Activated gamma-delta T cell treated with anti-CD3 and anti-CD28 coated beads, Interleukin-2, amount 50 U/mL, for 16 hours (primary cell): ENCODE measurements around the gene SEC24D.

ENCODE experiments used
- DNase-seq: peaks from one replicate; pipeline ENCODE4 v3.0.0-alpha.2; 2020; ENCODE audit warnings: low read depth

The SEC24D gene

DNA sequence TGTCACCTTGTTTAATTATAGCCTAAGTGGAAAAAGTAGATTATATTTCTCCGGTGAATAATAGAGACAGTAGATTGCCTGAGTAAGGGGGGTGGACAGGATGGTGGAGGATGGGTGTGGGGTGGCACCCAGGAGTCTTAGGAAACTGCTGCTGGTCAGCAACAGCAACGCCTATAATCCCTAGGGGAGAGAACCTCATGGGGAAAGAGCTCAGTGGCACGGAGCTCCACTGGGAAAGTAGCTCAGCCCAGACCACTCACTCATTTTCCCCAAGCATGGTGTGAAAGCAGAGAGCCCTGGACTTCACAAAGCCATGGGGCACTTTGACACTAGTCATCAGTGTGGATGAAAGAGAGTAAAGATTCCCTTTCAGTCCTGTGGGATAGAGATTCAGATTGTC, 119.6 kb downstream of the SEC24D start:
- DNase-seq = no peak

DNA sequence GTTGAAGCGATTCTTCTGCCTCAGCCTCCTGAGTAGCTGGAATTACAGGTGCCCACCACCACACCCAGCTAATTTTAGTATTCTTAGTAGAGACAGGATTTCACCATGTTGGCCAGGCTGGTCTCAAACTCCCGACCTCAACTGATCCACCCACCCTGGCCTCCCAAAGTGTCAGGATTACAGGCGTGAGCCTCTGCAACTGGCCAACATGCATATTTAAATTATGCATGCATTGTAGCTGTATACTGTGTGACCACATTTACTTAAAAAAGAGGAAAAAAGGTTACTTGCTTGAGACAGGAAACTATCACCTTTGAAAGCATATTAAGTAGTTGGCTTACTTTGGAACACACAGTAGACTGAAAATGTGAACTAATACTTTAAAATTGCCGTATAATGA, 121.2 kb downstream of the SEC24D start:
- no peak for DNase-seq

- no peak for DNase-seq
Measured at GRCh38 chr4:118712872-118713271, 123.1 kb downstream of the SEC24D start.

GRCh38 chr4:118711052-118711451, 124.9 kb downstream of the SEC24D start:
- no peak for DNase-seq

DNA sequence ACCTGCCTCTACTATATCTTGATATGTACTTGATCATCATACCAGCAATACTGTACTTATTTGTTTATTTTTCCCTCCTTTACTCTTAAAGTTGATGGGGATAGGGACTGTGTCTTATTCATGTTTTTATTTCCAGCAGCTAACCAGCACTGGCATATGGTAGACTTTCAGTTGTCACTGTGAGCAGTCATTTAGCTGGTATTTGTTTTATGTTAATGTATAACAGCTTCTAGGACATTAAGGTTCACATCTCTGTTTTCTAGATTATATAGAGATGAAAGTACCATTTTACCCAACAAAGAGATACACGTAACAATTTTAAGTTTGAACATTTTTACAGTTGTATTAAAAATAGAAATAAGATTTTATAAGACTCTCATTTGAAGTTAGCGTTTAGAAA, 132.8 kb downstream of the SEC24D start:
- DNase-seq = no peak

DNA sequence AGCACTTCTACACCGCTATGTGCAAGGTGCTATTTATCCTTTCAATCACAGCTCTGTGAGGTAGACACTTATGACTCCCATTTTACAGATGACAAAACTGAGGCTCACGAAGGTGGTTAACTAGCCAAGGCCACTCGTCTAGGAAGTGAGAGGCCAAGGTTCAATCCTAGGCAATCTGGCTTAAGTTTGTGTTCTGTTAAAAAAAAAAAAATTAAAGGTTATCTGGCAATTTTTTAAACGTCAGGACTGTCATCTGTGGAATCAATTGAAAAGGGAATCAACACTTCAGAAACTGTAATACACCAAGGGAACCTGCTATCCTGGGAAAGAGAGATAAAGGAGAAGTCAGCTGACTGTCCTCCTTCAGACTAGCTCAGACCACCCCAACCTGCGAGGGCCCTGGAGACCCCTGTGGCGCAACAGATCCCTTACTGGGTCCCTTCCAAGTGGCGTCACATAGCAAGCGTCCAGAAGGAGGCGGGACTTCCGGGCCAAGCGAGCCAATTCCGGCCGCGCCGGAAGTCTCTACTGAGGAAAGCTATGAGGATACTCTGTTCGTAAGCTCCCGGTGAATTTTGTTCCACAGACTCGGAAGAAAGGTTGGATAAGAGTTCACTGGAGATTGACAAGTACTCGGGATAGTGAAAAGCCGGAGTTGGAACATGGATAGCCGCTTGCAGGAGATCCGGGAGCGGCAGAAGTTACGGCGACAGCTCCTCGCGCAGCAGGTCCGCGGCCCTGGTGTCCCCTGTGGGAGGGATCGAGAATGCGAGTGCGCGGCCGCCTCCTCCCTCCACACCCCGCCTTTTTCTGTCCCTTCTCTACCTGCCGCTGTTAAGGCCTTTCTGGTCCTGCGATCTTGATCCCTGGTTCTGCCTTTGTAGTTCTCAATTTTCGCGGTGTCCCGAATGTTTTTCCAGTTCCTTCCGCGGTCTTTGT, 150.8 kb downstream of the SEC24D start, which contains the start of gene METTL14:
TSS of gene METTL14 (plus strand) at position 520 of the 939 bp plus-strand sequence. CDS start at position 663, 143 bp downstream.
- peak; percentile 80 for DNase-seq

- no peak for DNase-seq
Measured at GRCh38 chr4:118683513-118683912, 152.4 kb downstream of the SEC24D start.

DNA sequence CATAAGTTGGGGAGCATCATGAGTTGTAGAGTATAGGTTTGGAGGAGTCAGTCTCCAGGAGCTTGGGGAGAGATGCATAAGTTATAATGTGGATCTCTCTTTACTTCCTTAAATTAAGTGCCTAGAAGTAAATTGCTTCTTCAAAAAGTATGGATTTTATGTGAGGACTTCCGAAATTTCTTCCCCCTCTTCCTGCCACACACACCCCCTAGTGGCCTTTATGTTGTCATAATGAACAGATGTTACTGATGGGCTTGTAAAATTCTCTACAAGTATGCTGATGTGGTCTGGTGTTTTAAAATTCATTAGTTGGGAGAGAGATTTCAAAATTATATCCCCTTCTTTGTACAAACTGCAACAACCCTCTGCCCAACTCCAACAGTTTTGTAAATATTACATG, 153.0 kb downstream of the SEC24D start:
- no peak for DNase-seq

DNA sequence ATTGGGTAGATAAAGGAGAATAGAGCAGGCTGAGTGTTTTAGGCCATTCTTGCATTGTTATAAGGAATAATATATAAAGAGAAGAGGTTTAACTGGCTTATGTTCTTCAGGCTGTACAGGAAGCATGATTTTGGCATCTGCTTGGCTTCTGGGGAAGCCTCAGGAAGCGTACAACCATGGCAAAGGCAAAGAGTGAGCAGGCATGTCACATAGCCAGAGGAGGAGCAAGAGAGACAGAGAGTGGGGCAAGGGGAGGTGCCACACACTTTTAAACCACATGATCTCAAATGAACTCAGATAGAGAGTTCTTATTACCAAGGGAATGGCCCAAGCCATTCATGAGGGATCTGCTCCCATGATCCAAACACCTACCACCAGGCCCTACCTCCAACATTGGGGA, 155.1 kb downstream of the SEC24D start:
- DNase-seq = no peak

DNA sequence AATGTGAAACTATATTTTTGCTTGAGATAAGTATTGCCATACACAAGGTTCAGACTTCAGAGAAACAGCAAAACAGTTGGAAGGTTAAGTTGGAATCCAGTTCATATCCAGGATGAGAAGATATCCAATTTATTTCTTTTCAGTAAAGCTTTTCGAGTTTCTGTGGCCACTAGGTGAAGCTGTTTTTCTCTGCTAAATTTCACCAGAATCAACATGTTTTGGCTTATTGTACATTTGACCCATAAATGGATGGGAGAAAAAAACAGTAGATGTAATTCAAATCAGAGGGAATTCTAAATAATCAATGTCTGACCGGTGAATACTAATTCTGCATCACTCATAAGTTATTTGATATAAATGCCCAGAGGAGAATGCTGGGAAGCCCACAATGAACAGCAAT, 159.8 kb downstream of the SEC24D start:
- DNase-seq = no peak
